HEK293 (cell line): ENCODE data around the gene FAM118B.

Experiments
- ZNF664 ChIP-seq: fragments of 450-650 bp; formaldehyde crosslinking; IDR thresholded peaks from 2 replicates; pipeline ENCODE4 v1.5.1; 2016; ENCODE audit warnings: missing biosample characterization, missing genetic modification characterization
- TF ChIP-seq, protein P1 (sequence below): fragments of 450-650 bp; formaldehyde crosslinking; IDR thresholded peaks from 2 replicates; pipeline ENCODE4 v1.5.1; 2016; ENCODE audit warnings: missing biosample characterization, missing genetic modification characterization
- TF ChIP-seq, protein P2 (sequence below): fragments of 450-650 bp; formaldehyde crosslinking; IDR thresholded peaks from 2 replicates; pipeline ENCODE4 v1.5.1; 2017; ENCODE audit warnings: missing biosample characterization, missing genetic modification characterization

DNA sequence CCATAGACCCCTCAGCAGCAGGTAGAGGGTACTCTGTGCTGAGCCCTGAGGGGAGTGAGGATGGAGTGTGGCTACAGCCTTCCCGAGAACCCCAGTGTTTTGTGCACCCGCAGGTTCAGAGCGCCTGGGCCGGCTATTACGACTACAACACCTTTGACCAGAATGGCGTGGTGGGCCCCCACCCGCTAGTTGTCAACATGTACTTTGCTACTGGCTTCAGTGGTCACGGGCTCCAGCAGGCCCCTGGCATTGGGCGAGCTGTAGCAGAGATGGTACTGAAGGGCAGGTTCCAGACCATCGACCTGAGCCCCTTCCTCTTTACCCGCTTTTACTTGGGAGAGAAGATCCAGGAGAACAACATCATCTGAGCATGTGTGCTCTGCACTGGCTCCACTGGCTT lies 65.7 kb downstream of the FAM118B start:
- TF ChIP-seq, protein P1, sequence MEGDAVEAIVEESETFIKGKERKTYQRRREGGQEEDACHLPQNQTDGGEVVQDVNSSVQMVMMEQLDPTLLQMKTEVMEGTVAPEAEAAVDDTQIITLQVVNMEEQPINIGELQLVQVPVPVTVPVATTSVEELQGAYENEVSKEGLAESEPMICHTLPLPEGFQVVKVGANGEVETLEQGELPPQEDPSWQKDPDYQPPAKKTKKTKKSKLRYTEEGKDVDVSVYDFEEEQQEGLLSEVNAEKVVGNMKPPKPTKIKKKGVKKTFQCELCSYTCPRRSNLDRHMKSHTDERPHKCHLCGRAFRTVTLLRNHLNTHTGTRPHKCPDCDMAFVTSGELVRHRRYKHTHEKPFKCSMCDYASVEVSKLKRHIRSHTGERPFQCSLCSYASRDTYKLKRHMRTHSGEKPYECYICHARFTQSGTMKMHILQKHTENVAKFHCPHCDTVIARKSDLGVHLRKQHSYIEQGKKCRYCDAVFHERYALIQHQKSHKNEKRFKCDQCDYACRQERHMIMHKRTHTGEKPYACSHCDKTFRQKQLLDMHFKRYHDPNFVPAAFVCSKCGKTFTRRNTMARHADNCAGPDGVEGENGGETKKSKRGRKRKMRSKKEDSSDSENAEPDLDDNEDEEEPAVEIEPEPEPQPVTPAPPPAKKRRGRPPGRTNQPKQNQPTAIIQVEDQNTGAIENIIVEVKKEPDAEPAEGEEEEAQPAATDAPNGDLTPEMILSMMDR (tag by site-specific recombination) = no peak
- TF ChIP-seq, protein P2, sequence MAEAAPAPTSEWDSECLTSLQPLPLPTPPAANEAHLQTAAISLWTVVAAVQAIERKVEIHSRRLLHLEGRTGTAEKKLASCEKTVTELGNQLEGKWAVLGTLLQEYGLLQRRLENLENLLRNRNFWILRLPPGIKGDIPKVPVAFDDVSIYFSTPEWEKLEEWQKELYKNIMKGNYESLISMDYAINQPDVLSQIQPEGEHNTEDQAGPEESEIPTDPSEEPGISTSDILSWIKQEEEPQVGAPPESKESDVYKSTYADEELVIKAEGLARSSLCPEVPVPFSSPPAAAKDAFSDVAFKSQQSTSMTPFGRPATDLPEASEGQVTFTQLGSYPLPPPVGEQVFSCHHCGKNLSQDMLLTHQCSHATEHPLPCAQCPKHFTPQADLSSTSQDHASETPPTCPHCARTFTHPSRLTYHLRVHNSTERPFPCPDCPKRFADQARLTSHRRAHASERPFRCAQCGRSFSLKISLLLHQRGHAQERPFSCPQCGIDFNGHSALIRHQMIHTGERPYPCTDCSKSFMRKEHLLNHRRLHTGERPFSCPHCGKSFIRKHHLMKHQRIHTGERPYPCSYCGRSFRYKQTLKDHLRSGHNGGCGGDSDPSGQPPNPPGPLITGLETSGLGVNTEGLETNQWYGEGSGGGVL (tag by site-specific recombination) = no peak
- TF ChIP-seq ZNF664 (tag by site-specific recombination) = no peak
